Umbilical cord (tissue), 2 donors: ENCODE results near the gene EYA3. TPM values are rescaled to one million over a fixed set of nuclear protein-coding genes. Genes with fewer than 3 reads are reported as not detected.

Source experiments
- DNase-seq: peaks from one replicate; pipeline ENCODE4 v3.0.0-alpha.2; 2015; ENCODE audit warnings: low spot score
- total RNA-seq: library from RNA; depleted of rRNA; stranded (reverse); fragments of >200 nt; gene quantifications from one replicate; pipeline ENCODE4 v1.2.3, GENCODE V29; 2014; ENCODE audit warnings: low replicate concordance; ENCODE audit not compliant: insufficient read depth

The EYA3 gene, protein sequence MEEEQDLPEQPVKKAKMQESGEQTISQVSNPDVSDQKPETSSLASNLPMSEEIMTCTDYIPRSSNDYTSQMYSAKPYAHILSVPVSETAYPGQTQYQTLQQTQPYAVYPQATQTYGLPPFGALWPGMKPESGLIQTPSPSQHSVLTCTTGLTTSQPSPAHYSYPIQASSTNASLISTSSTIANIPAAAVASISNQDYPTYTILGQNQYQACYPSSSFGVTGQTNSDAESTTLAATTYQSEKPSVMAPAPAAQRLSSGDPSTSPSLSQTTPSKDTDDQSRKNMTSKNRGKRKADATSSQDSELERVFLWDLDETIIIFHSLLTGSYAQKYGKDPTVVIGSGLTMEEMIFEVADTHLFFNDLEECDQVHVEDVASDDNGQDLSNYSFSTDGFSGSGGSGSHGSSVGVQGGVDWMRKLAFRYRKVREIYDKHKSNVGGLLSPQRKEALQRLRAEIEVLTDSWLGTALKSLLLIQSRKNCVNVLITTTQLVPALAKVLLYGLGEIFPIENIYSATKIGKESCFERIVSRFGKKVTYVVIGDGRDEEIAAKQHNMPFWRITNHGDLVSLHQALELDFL
- total RNA-seq = 7.2 TPM

DNA sequence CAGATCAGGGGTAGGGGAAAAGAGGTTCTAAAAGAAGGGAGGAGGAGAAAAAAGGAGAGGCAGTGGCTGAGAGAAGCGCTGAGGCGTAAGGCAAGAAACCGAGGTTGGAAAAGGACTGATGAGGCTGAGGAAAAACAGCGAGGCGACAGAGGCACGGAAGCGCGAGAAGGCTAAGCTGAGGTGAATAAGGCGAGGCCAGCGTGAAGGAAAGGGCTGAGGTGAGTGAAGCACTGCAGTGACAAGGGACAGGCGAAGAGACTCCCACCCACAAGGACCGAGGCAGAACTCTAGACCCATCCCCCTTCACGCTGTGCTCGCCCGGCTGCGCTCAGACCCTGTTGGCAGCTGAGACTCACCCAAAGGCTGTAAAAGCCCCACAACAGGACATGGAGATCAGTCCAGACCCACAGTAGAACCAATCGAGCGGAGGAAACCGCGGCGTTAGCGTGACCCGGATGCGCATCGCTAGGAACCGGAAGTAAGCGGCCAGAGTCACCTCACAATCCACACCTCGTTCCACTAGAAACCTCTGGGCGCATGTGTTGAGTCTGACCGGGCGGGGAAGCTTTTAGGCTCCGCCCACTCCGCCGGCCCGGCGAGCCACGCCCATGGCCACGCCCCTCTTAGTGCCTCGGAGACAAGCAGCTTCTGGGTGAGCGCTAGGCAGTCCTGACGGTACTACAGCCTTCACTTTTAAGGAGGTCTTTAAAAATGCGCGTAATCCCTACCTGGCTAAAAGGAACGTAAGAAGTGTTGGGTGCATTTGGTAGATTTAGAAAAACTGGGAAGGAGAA, at the start of gene EYA3:
Gene EYA3, minus strand, starts transcription at position 443 of the 794 bp plus-strand sequence. CDS start 30,584 bp downstream, outside the sequence.
- peak; percentile 99 for DNase-seq

DNA sequence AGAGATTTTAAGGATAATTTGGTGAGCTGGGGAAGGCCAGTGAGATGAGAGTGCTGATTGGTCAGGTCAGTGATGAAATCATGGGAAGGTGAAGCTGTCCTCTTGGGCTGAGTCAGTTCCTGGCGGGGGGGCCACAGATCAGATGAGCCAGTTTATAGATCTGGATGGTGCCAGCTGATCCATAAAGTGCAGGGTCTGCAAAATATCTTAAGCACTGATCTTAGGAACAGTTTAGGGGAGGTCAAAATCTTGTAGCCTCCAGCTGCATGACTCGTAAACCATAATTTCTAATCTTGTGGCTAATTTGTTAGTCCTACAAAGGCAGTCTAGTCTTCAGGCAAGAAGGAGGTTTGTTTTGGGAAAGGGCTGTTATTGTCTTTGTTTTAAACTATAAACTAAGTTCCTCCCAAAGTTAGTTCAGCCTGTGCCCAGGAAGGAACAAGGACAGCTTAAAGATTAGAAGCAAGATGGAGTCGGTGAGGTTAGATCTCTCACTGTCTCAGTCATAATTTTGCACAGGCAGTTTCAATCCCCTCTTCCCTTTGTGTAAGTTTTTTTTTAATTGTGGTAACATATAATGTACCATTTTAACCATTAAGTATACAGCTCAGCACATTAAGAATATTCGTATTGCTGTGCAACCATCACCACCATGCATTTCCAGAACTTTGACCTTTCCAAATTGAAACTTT, 48.7 kb upstream of the EYA3 start:
- DNase-seq = no peak

DNA sequence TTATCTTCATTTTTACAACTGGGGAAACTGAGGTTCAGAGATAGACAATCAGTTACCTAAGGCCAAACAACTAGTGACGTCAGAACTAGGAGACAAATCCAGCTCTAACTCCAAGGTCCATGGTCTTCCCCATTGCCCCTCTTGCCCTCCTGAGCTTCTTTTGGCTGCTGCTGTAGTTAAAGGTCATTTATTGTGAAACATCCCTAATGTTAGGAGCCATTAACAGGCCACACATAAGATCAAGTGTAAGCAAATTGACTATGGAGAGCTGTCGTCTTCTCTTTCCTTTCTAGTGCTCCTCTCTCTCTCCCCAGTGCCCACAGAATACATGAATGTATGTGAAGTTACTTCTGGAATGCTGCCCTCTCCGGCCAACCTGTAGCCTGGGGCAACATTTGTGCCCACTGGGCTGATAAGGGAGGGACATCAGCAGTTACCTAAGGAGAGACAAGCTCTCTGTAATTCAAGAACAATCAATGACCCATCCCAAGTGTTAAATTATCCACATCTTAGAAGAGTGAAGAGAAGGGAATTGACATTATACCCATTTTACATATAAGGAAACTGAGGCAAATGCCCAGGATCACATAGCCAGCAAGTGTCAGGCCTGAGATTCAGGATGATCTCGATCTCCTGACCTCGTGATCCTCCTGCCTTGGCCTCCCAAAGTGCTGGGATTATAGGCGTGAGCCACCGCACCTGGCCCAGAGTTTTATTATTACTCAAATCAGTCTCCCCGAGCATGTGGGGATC, 47.9 kb upstream of the EYA3 start:
- DNase-seq = no peak

DNA sequence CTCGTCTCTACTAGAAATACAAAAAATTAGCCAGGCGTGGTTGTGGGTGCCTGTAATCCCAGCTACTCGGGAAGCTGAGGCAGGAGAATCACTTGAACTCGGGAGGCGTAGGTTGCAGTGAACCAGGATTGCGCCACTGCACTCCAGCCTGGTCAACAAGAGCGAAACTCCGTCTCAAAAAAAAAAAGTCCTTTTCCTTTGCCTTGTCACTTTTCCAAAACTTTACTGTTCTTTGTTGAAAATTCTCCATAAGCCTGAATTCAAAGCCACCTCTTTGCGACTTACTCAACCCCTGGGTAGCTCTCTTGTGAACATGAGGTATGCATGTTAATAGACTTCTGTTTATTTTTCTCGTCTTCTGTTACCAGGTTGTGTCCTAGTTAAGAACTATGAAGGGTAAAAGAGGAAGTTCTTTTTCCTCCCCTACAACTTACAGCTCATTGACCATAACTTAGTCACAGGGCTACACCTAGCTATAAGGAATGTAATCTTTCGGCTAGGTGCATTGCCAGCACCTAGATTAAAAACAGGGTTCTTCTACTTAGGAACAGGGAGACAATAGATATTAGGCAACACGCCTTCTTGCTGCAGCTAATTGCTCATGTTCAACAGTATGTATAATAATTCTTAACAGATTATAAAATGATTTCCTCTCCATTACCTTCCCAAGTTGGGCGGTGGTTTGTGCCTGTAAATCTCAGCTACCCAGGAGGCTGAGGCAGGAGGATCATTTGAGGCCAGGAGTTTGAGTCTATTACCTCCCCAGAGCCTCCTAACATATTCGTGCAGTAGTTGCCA, 47.2 kb upstream of the EYA3 start:
- no peak for DNase-seq

DNA sequence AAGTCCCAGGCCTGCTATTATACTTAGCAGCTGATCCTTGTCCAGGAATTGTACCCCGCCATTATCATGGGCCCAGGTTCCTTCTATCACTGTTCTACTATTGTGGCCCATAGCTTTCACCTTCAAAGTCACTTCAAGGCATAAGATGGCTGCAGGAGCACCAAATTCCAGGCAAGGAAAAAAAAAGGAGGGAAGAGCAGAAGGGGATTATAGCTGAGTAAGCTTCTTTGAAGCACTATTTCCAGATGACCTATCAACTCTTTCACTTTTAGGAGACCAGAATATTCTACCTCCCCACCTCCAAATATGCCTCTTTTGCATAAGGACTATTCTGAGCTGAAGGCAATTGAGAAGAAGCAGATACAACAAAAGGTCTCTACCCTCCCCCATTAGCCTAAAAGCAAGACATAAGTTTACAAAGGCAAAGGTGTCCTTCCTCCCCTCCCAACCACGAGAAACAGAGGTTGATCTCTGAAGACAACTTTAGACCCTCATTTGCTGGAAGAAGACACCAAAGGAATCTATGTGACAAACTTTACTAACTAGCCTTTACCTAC, 46.3 kb upstream of the EYA3 start:
- no peak for DNase-seq

DNA sequence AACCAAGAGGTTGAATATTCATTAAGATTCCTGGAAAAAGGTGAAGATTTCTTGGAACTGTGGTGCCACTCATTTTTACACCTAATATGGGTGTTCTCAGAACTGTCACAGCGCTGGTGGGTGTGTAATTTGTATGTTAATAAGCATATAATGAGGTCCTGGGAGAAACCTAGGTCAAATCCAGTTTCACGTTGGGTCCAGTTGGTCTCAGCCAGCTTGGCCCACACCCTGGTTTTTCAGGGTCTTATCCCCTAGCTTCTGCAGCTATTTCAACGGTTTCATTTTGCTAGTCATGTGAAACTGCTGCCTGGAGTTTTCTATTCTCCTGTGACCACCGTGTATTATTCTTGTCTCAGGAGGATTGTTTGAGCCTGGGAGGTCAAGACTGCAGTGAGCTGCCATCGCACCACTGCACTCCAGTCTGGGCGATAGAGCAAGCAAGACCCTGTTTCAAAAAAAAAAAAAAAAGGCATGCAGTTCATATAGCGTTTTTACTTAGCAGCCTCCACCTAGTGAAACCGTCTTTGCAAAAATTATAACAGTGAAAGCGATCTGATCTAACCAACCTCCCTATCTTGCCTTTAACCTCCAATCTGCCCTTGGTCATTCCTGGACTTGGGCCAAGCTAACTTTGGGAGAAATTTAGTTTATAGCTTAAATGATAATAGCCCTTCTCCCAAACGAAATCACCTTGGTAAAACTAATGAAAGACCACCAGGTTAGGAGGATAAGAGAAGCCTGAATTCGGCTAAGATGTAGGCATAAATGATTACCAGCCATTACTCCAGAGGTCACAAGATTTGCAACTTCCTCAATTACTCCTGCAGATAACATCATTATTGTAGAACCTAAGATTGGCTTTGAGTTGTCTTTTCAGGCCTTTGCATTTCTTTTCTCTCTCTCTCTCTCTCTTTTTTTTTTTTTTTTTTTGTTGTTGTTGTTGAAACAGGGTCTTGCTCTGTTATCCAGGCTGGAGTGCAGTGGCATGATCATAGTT, 44.1 kb upstream of the EYA3 start:
- no peak for DNase-seq

DNA sequence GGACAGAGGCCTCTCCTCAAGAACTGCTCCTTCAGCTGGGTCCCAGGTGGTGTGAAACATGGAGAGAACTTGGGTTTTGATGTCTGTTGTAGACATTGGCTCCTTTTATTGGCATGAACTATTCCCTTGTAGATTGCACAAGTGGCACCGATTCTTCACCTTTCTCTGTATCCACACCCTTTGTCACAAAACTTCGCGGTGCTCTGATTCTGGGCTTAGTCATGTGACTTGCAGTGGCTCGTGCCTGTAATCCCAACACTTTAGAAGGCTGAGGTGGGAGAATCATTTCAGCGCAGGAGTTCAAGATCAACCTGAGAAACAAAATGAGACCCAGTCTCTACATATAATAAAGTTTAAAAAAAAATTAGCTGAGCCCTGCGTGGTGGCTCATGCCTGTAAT, 42.5 kb upstream of the EYA3 start:
- no peak for DNase-seq

DNA sequence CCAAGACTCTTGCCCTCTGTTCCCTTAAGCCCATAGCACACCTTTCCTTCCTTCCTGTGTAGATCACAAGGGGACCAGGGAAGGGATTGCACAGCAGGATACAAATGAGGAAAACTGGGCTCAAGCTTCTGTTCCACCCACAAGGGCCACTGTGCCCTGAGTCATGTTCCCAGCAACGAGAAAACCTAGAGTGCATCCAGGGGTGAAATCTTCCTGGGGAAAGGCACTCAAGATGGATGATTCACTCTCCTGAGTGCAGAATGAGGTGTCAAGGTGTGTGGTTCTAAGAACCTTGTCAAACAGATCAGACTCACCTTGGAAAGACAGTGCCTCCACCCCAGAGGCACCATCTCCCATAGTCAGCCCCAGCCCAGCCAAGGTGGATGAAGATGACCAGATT, 40.7 kb upstream of the EYA3 start:
- DNase-seq = no peak

DNA sequence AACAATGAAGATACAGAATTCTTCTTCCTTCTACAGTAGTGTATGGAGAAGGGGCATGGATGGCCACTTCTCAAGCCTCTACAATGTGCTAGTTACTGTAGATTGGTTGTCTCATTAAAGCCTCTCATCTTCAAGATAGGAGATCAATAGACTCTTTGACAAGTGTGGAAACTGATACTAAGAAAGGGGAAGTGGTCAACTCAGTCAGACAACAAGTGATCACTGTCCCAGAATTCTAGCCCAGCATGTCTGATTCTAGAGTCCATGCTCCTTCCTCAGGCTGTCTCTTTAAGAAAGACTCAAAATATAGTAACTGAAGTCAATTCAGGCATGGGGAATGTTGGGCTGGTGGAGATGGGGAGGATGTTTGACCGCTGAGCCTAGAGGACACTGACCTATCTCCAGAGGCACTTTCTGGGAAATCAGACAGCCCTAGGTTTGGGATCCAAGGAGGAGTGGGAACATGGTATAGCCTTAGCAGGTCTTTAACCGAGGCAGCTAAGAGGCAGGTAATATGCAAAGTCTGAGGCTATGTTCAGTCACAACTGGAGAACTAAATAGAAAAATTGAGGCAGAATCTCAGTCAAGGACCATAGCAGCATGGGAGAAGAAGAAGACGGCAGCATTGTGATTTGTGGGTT, 39.3 kb upstream of the EYA3 start:
- peak; percentile 27 for DNase-seq

DNA sequence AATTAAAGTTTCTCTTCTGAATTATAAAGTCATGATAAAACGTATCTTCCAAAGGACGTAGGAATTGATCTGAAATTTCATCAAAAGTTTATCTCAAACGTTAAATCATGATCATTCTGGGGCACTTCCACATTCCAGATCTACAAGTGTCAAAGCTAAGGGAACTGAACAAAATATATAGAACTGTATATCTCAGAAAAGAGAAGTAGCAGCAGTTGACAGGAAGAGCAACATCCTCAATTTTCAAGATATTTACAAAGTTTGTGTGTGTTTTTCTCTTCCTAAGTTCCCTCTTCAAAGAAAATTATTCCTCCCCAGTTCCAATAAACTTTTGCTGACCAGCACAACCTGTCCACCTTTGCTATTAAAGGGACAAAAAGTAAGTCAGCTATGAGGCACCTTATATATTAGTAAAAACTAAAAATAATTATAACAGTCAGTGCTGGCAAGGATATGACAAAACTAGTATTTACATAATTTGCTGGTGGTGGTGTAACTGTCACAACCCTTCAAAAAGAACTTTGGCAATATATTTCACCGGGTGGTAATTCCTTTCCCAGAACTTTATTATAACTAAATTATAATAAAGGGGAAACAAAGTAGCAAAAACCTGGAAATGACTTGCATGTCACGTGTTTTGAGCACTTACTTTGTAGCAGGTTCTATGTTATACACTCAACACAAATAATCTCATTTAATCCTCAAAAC, 38.5 kb upstream of the EYA3 start:
- DNase-seq = peak; percentile 18

DNA sequence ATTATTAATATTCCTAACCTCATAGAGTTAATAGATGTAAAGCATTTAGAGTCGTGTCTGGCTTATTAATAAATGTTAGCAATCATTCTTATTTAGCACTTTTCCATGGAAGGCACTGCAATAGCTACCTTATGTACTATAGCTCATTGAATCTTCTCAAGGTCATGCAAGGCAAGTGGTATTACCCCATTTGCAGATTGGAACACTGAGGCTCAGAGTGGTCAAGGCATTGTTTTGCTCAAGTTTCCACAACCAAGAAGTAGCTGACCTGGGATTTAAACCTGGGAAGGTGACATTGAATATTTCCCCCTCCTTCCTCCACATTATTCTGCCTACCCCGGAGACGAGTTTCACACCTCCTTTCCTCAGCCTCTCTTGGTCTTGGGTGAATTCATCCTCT, 37.8 kb upstream of the EYA3 start:
- DNase-seq = no peak

DNA sequence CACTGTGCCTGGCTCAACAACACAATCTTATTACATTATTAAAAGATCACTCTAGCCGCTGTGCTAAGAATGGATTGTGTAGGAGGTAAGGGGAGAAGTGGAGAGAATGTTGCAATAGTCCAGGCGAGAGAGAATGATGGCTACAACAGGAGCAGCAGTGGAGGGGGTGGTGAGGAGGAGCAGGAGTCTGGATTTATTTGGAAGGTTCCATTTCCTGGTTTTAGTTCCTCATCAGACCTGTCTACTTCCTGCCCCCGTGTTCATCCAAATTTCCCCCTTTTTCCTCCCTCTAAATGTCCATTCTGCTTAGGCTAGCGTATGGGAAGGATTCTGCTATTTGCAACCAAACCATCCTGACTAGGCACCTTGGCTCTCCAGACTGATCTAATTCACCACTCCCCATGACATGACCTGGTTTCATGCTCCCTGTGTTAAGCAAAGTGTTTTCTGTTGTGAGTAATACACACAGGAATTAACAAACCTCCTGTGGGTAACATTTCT, 35.1 kb upstream of the EYA3 start:
- DNase-seq = peak; percentile 25

DNA sequence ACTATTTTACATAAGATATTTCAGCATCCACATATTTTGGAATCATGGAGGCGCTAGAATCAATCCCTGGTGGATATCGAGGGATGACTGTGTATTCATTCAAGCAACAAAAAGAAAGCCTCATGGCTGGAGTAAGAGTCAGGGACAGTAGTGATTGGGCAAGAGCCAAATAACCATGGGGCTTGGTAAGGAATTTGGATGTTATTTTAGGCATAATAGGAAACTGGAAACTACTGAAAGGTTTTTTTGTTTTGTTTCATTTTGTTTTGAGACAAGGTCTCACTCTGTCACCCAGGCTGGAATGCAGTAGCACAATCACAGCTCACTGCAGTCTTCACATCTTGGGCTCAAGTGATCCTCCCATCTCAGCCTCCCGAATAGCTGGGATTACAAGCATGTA, 33.8 kb upstream of the EYA3 start:
- no peak for DNase-seq

DNA sequence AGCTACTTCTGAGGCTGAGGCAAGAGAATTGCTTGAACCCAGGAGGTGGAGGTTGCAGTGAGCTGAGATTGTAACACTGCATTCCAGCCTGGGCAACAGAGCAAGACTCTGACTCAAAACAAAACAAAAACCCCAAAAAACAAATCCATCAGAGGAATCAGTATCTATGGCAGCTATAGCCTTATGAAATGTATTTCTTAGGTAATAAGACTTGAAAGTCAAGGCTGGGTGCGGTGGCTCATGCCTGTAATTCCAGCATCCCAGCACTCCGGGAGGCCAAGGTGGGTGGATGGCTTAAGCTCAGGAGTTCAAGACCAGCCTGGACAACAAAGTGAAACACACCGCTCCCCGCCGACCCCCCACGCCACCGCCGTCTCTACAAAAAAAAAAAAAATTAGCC, 31.1 kb upstream of the EYA3 start:
- no peak for DNase-seq

DNA sequence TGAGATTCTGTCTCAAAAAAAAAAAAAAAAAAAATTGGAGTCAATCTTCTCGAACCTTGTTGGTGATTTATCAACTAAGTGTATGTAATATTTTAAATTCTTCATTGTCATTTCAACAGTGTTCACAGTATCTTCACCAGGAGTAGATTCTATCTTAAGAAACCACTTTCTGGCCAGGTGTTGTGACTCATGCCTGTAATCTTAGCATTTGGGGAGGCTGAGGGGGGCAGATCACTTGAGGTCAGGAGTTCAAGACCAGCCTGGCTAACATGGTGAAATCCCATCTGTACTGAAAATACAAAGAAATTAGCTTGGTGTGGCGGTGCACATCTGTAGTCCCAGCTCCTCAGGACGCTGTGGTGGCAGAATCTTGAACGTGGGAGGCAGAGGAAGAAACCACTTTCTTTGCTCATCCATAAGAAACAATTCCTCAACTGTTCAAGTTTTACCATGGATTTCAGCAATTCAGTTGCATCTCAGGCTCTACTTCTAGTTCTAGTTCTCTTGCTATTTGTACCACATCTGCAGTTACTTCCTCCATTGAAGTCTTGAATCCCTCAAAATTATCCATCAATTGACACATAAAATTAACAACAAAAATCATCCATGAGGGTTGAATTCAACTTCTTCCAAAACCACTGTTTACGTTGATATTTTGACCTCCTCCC, 30.4 kb upstream of the EYA3 start:
- DNase-seq = no peak

DNA sequence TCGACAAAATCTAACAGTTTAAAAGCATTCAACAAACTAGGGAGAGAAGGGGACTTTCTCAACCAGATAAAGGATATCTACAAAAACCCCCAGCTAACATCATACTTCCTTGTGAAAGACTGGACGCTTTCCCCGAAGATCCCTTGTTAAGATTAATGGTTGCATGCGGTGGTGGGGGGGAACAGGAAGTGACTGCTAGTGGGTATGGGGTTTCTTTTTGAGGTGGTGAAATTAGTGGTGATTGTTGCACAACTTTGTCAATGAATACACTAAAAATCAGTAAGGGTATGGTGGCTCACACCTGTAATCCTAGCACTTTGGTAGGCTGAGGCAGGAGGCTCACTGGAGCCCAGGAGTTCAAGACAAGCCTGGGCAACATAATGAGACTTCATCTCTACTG, 26.9 kb upstream of the EYA3 start:
- DNase-seq = no peak

DNA sequence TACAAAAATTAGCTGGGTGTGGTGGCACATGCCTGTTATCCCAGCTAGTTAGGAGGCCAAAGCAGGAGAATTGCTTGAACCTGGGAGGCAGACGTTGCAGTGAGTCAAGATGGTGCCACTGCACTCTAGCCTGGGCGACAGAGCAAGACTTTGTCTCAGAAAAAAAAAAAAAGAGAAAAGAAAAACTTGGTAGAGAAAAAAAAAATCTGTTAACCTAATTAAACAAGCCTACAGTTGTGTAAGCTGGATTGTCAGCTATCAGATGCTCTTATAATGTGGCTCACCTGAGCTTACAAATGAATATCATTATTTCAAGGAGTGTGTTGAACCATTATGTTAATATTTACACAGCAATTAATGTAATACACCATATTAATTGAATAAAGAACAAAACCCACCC, 26.4 kb upstream of the EYA3 start:
- no peak for DNase-seq
